Karpas-422 (cell line): Measurements from ENCODE around the gene KCNC3. TPM values are rescaled to one million over a fixed set of nuclear protein-coding genes. Genes with fewer than 3 reads are reported as not detected.
A peak's percentile ranks its signal among the peaks of the same experiment; 100 is the strongest.
"Not testable (repeated sequence)": the region's sequence is repeated elsewhere in the genome, so short reads cannot be mapped to it uniquely, and the experiment has no call there.

Experiments
- DNase-seq: peaks from one replicate; pipeline ENCODE4 v3.0.0-alpha.2; 2015
- H2AFZ ChIP-seq: fragments of 200-600 bp; sonication (generic); 2 replicates; pipeline ENCODE4 v1.6.1; 2014; ENCODE audit warnings: antibody characterized with exemption, low read length, mixed read lengths
- H3K27ac ChIP-seq: fragments of 200-600 bp; sonication (generic); 2 replicates; pipeline ENCODE4 v1.5.1; 2014; ENCODE audit warnings: mild to moderate bottlenecking, low read length, moderate library complexity
- H3K27me3 ChIP-seq: fragments of 200-600 bp; sonication (generic); 2 replicates; pipeline ENCODE4 v1.6.1; 2014; ENCODE audit warnings: low read length, mixed read lengths
- H3K36me3 ChIP-seq: fragments of 200-600 bp; sonication (generic); 2 replicates; pipeline ENCODE4 v1.6.1; 2014; ENCODE audit warnings: low read length, mixed read lengths; ENCODE audit not compliant: insufficient read depth
- H3K4me1 ChIP-seq: fragments of 200-600 bp; sonication (generic); 2 replicates; pipeline ENCODE4 v1.6.1; 2014; ENCODE audit warnings: mild to moderate bottlenecking, low read length, mixed read lengths
- H3K4me2 ChIP-seq: fragments of 200-600 bp; sonication (generic); 2 replicates; pipeline ENCODE4 v1.6.1; 2014; ENCODE audit warnings: low read length, low read depth, mild to moderate bottlenecking; ENCODE audit not compliant: poor library complexity, severe bottlenecking
- H3K4me3 ChIP-seq: fragments of 200-600 bp; sonication (generic); 2 replicates; pipeline ENCODE4 v1.5.1; 2014; ENCODE audit warnings: mild to moderate bottlenecking, antibody characterized with exemption, low read length, mixed read lengths
- H3K79me2 ChIP-seq: fragments of 200-600 bp; sonication (generic); 2 replicates; pipeline ENCODE4 v1.6.1; 2014; ENCODE audit warnings: mild to moderate bottlenecking, low read length, mixed read lengths
- H3K9ac ChIP-seq: fragments of 200-600 bp; sonication (generic); 2 replicates; pipeline ENCODE4 v1.6.0; 2014; ENCODE audit warnings: low read length
- H3K9me2 ChIP-seq: fragments of 200-600 bp; sonication (generic), shearing (Covaris generic); replicated peaks from 2 replicates; pipeline ENCODE4 v1.6.0; 2014; ENCODE audit warnings: mild to moderate bottlenecking, low read length, moderate library complexity; ENCODE audit not compliant: insufficient read depth
- H3K9me3 ChIP-seq: fragments of 300-700, 200-600 bp; sonication (generic); 2 replicates; pipeline ENCODE4 v1.6.1; 2014; ENCODE audit warnings: low read length, mixed read lengths
- H4K20me1 ChIP-seq: fragments of 200-600 bp; sonication (generic); 2 replicates; pipeline ENCODE4 v1.6.1; 2014; ENCODE audit warnings: mild to moderate bottlenecking, antibody characterized with exemption, low read length, low read depth; ENCODE audit not compliant: insufficient read depth
- total RNA-seq: library from RNA; depleted of rRNA; stranded (reverse); fragments of >200 nt; shearing (Covaris generic); gene quantifications from 2 replicates; pipeline ENCODE4 v1.2.3, GENCODE V29; 2014; ENCODE audit warnings: low replicate concordance

The KCNC3 gene
- total RNA-seq, 1 experiment from 2014 or later, result 10.8 TPM

- peak overlapping the region; percentile 77 for H3K9ac ChIP-seq
- H3K4me1 ChIP-seq, result peaks cover 85% of the 10 kb centered on the region
- no peaks in the 10 kb centered on the region for H3K9me2 ChIP-seq
- peaks cover 32% of the 10 kb centered on the region for H3K36me3 ChIP-seq
- H3K27ac ChIP-seq, result peak overlapping the region; percentile 92
- peak overlapping the region; percentile 56 for H3K4me3 ChIP-seq
- peak overlapping the region; percentile 71 for H3K4me2 ChIP-seq
- no peaks in the 10 kb centered on the region for H3K27me3 ChIP-seq
- 0 out of 2 replicates have a peak, but pooled peaks cover under 1% of the 10 kb centered on the region for H3K79me2 ChIP-seq
- peaks cover 18% of the 10 kb centered on the region; the same call in 1 of the 2 replicates for H4K20me1 ChIP-seq
- no peaks in the 10 kb centered on the region for H3K9me3 ChIP-seq
- peak; percentile 69 for DNase-seq
- no peak overlapping the region for H2AFZ ChIP-seq
Measured at GRCh38 chr19:50332244-50333038, 3.3 kb upstream of the KCNC3 start.

- Histone ChIP-seq H2AFZ (no peak overlapping the region), H3K27me3 (no peaks in the 10 kb centered on the region), H3K9me2 (no peaks in the 10 kb centered on the region), H3K36me3 (peaks cover 28% of the 10 kb centered on the region), H3K4me3 (peak overlapping the region; percentile 56), H3K9me3 (no peaks in the 10 kb centered on the region), H3K9ac (peak overlapping the region; percentile 77), H3K79me2 (no peaks in the 10 kb centered on the region), H3K4me1 (peaks cover 85% of the 10 kb centered on the region), H4K20me1 (peaks cover 20% of the 10 kb centered on the region), H3K4me2 (peak overlapping the region; percentile 71), H3K27ac (peak overlapping the region; percentile 92)
- peak; percentile 67 for DNase-seq
Measured at GRCh38 chr19:50331994-50332243, 2.7 kb upstream of the KCNC3 start.

- Histone ChIP-seq H3K9me2 (no peaks in the 10 kb centered on the region), H3K27ac (peak overlapping the region; percentile 92), H3K79me2 (no peaks in the 10 kb centered on the region), H3K4me1 (peaks cover 85% of the 10 kb centered on the region), H3K4me2 (peak overlapping the region; percentile 71), H4K20me1 (peaks cover 22% of the 10 kb centered on the region), H3K4me3 (peak overlapping the region; percentile 56), H3K27me3 (no peaks in the 10 kb centered on the region), H2AFZ (no peak overlapping the region), H3K9ac (peak overlapping the region; percentile 77), H3K36me3 (peaks cover 23% of the 10 kb centered on the region), H3K9me3 (no peaks in the 10 kb centered on the region)
- DNase-seq, result peak; percentile 84
Measured at GRCh38 chr19:50331221-50331993, 2.2 kb upstream of the KCNC3 start.

- H4K20me1 ChIP-seq, result peaks cover 29% of the 10 kb centered on the region
- no peaks in the 10 kb centered on the region for H3K9me2 ChIP-seq
- no peaks in the 10 kb centered on the region for H3K9me3 ChIP-seq
- peak overlapping the region; percentile 63 for H3K4me3 ChIP-seq
- H3K36me3 ChIP-seq, result peaks cover 16% of the 10 kb centered on the region
- H3K27ac ChIP-seq, result peak overlapping the region; percentile 92
- H2AFZ ChIP-seq, result no peak overlapping the region
- H3K4me1 ChIP-seq, result peaks cover 86% of the 10 kb centered on the region
- peak overlapping the region; percentile 77 for H3K9ac ChIP-seq
- H3K4me2 ChIP-seq, result peak overlapping the region; percentile 71
- no peaks in the 10 kb centered on the region for H3K79me2 ChIP-seq
- no peaks in the 10 kb centered on the region for H3K27me3 ChIP-seq
- DNase-seq, result peak; percentile 99
Measured at GRCh38 chr19:50330365-50331078, 1.3 kb upstream of the KCNC3 start.

- H3K4me3 ChIP-seq, result peak overlapping the region; percentile 63
Measured at GRCh38 chr19:50329926-50330294, 733 bp upstream of the KCNC3 start.

GRCh38 chr19:50328873-50329145 is 368 bp downstream of the KCNC3 start:
- Histone ChIP-seq H4K20me1 (peaks cover 45% of the 10 kb centered on the region), H2AFZ (no peak overlapping the region), H3K27ac (no peak overlapping the region), H3K4me1 (peaks cover 76% of the 10 kb centered on the region), H3K9me3 (no peaks in the 10 kb centered on the region), H3K79me2 (no peaks in the 10 kb centered on the region; the same call in 1 of the 2 replicates), H3K4me3 (no peak overlapping the region; the same call in 1 of the 2 replicates), H3K36me3 (peaks cover 2% of the 10 kb centered on the region; the same call in 1 of the 2 replicates), H3K9ac (no peak overlapping the region), H3K9me2 (no peaks in the 10 kb centered on the region), H3K4me2 (no peak overlapping the region), H3K27me3 (no peaks in the 10 kb centered on the region)
- no peak for DNase-seq

More at GRCh38 chr19:50329926-50330294, 733 bp upstream of the KCNC3 start:
- H2AFZ ChIP-seq, H3K9me3 ChIP-seq, H3K9me2 ChIP-seq, DNase-seq, H3K27me3 ChIP-seq, H3K79me2 ChIP-seq: not testable (repeated sequence)
- Histone ChIP-seq H3K4me2 (peak overlapping the region; percentile 61), H3K36me3 (peaks cover 10% of the 10 kb centered on the region; the same call in 1 of the 2 replicates), H3K9ac (peak overlapping the region; percentile 69), H3K4me1 (peaks cover 85% of the 10 kb centered on the region), H3K27ac (peak overlapping the region; percentile 74), H4K20me1 (peaks cover 34% of the 10 kb centered on the region)

GRCh38 chr19:50328224-50328872 is 829 bp downstream of the KCNC3 start:
- H4K20me1 ChIP-seq, result peaks cover 48% of the 10 kb centered on the region
- DNase-seq, result peak; percentile 82
- H3K9ac ChIP-seq, result peak overlapping the region; percentile 68
- H3K4me1 ChIP-seq, result peaks cover 71% of the 10 kb centered on the region
- no peaks in the 10 kb centered on the region for H3K9me2 ChIP-seq
- peak overlapping the region; percentile 64 for H3K4me3 ChIP-seq
- H3K4me2 ChIP-seq, result peak overlapping the region; percentile 71
- H3K27ac ChIP-seq, result no peak overlapping the region
- no peaks in the 10 kb centered on the region; the same call in 1 of the 2 replicates for H3K79me2 ChIP-seq
- H3K36me3 ChIP-seq, result no peaks in the 10 kb centered on the region
- H3K9me3 ChIP-seq, result no peaks in the 10 kb centered on the region
- H3K27me3 ChIP-seq, result no peaks in the 10 kb centered on the region
- no peak overlapping the region for H2AFZ ChIP-seq
